CD4-positive, alpha-beta T cell treated with Interleukin-21 for 1 hour (primary cell): ENCODE results near the gene SPPL2C.

ENCODE experiments used
- DNase-seq: peaks from one replicate; pipeline ENCODE4 v3.0.0-alpha.2; 2020

SPPL2C gene

GRCh38 chr17:45833920-45834319, 10.8 kb upstream of the SPPL2C start:
- DNase-seq = no peak

- no peak for DNase-seq
Observed at GRCh38 chr17:45834471-45835396, 9.9 kb upstream of the SPPL2C start.

GRCh38 chr17:45835481-45835880, 9.2 kb upstream of the SPPL2C start:
- DNase-seq = no peak

- DNase-seq = no peak
Observed at GRCh38 chr17:45836047-45837044, 8.3 kb upstream of the SPPL2C start.

- DNase-seq = no peak
Observed at GRCh38 chr17:45837187-45837586, 7.5 kb upstream of the SPPL2C start.

GRCh38 chr17:45837603-45838002, 7.1 kb upstream of the SPPL2C start:
- DNase-seq = no peak

GRCh38 chr17:45838751-45839295, 5.9 kb upstream of the SPPL2C start:
- no peak for DNase-seq

GRCh38 chr17:45839442-45839841, 5.2 kb upstream of the SPPL2C start:
- DNase-seq = no peak

- DNase-seq = no peak
Observed at GRCh38 chr17:45841186-45841585, 3.5 kb upstream of the SPPL2C start.

GRCh38 chr17:45841883-45842525, 2.7 kb upstream of the SPPL2C start:
- no peak for DNase-seq

GRCh38 chr17:45843722-45844121, 959 bp upstream of the SPPL2C start:
- DNase-seq = no peak

- DNase-seq = no peak
Observed at GRCh38 chr17:45845376-45846185, 900 bp downstream of the SPPL2C start.

- no peak for DNase-seq
Observed at GRCh38 chr17:45846223-45846622, 1.5 kb downstream of the SPPL2C start.

- no peak for DNase-seq
Observed at GRCh38 chr17:45846646-45847045, 2.0 kb downstream of the SPPL2C start.

- no peak for DNase-seq
Observed at GRCh38 chr17:45847101-45847500, 2.4 kb downstream of the SPPL2C start.

- DNase-seq = no peak
Observed at GRCh38 chr17:45847747-45848146, 3.1 kb downstream of the SPPL2C start.

- no peak for DNase-seq
Observed at GRCh38 chr17:45848405-45848804, 3.7 kb downstream of the SPPL2C start.

GRCh38 chr17:45848868-45849535, 4.3 kb downstream of the SPPL2C start:
- DNase-seq = no peak

- DNase-seq = no peak
Observed at GRCh38 chr17:45849536-45849990, 4.9 kb downstream of the SPPL2C start.

- no peak for DNase-seq
Observed at GRCh38 chr17:45850011-45850410, 5.3 kb downstream of the SPPL2C start.

GRCh38 chr17:45850468-45850867, 5.8 kb downstream of the SPPL2C start:
- no peak for DNase-seq
